Loucy (cell line): ENCODE measurements around the gene NUDT7.

Experiments
- H2AFZ ChIP-seq: fragments of 200-600 bp; sonication (generic); 2 replicates; pipeline ENCODE4 v1.6.0; 2016; ENCODE audit warnings: antibody characterized with exemption, mild to moderate bottlenecking, low read length, moderate library complexity
- H3F3A ChIP-seq: fragments of 200-600 bp; 2 replicates; pipeline ENCODE4 v1.6.0; 2016; ENCODE audit warnings: antibody characterized with exemption, low read depth, mild to moderate bottlenecking
- H3K27me3 ChIP-seq: fragments of 200-600 bp; sonication (generic); 2 replicates; pipeline ENCODE4 v1.6.1; 2014; ENCODE audit warnings: low read length, mild to moderate bottlenecking; ENCODE audit not compliant: insufficient read depth, poor library complexity, severe bottlenecking
- H3K36me3 ChIP-seq: fragments of 200-600 bp; sonication (generic); 2 replicates; pipeline ENCODE4 v1.6.1; 2016; ENCODE audit warnings: low read length; ENCODE audit not compliant: insufficient read depth
- H3K4me1 ChIP-seq: fragments of 200-600 bp; sonication (generic); 2 replicates; pipeline ENCODE4 v1.5.1; 2014; ENCODE audit warnings: low read length, mild to moderate bottlenecking; ENCODE audit not compliant: insufficient read depth, poor library complexity, severe bottlenecking
- H3K4me2 ChIP-seq: fragments of 200-600 bp; sonication (generic); 2 replicates; pipeline ENCODE4 v1.6.0; 2014; ENCODE audit warnings: antibody characterized with exemption, low read length, low read depth, mild to moderate bottlenecking; ENCODE audit not compliant: poor library complexity, severe bottlenecking
- H3K4me3 ChIP-seq: fragments of 200-600 bp; sonication (generic); 2 replicates; pipeline ENCODE4 v1.5.1; 2014; ENCODE audit warnings: low read length, mild to moderate bottlenecking, mixed read lengths; ENCODE audit not compliant: poor library complexity, severe bottlenecking
- H3K79me2 ChIP-seq: fragments of 200-600 bp; sonication (generic); 2 replicates; pipeline ENCODE4 v1.6.1; 2014; ENCODE audit warnings: low read length; ENCODE audit not compliant: insufficient read depth
- H3K9ac ChIP-seq: fragments of 200-600 bp; sonication (generic); 2 replicates; pipeline ENCODE4 v1.6.0; 2014; ENCODE audit warnings: mild to moderate bottlenecking, low read depth, low read length, moderate library complexity; ENCODE audit not compliant: poor library complexity, severe bottlenecking
- H3K9me2 ChIP-seq: fragments of 200-600 bp; sonication (generic); replicated peaks from 2 replicates; pipeline ENCODE4 v1.6.1; 2016; ENCODE audit warnings: low read depth, low read length, mixed read lengths
- H3K9me3 ChIP-seq: fragments of 200-600 bp; sonication (generic); 2 replicates; pipeline ENCODE4 v1.6.1; 2014; ENCODE audit warnings: mild to moderate bottlenecking, antibody characterized with exemption, low read length, low read depth; ENCODE audit not compliant: insufficient read depth
- H4K20me1 ChIP-seq: fragments of 200-600 bp; sonication (generic); 2 replicates; pipeline ENCODE4 v1.6.0; 2014; ENCODE audit warnings: antibody characterized with exemption, low read length, mild to moderate bottlenecking; ENCODE audit not compliant: insufficient read depth, poor library complexity, severe bottlenecking
- EZH2phosphoT487 ChIP-seq: fragments of 200-600 bp; IDR thresholded peaks from 2 replicates; pipeline ENCODE4 v1.6.1; 2018; ENCODE audit warnings: antibody characterized with exemption, mild to moderate bottlenecking, moderate library complexity, borderline replicate concordance
- TF ChIP-seq, protein P1 (sequence below): fragments of 200-600 bp; sonication (generic); conservative IDR thresholded peaks from 2 replicates; pipeline ENCODE4 v1.5.1; 2014; ENCODE audit warnings: mild to moderate bottlenecking, antibody characterized with exemption, low read length

NUDT7 gene

DNA sequence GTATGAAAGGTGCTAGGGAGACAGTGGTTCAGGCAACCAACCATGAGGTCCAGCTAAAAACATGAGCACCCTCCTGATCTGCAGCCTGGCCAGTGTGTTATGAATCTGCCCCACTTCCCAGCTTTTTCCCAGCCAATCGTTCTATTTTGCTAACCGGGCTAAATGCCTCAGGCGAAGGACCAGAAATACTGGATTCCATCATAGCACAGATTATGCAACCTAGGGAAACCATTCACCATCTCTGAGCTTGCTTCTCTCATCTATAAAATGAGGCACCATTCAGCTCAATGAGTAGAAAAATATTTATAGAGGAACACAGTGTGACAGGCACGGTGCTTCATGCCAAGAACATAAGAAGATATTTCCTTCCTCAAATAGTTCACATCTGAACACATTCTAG lies 45.2 kb upstream of the NUDT7 start:
- Histone ChIP-seq H3K79me2 (no peaks in the 10 kb centered on the region), H4K20me1 (no peaks in the 10 kb centered on the region), H3K4me1 (no peaks in the 10 kb centered on the region), H3F3A (no peaks in the 10 kb centered on the region), H3K4me2 (no peak overlapping the region), H3K27me3 (no peaks in the 10 kb centered on the region), H3K9me3 (no peaks in the 10 kb centered on the region), H3K9ac (no peak overlapping the region), H3K36me3 (no peaks in the 10 kb centered on the region), H2AFZ (no peak overlapping the region), H3K4me3 (no peak overlapping the region), H3K9me2 (no peaks in the 10 kb centered on the region)
- no peak for TF ChIP-seq EZH2phosphoT487
- TF ChIP-seq, protein P1, sequence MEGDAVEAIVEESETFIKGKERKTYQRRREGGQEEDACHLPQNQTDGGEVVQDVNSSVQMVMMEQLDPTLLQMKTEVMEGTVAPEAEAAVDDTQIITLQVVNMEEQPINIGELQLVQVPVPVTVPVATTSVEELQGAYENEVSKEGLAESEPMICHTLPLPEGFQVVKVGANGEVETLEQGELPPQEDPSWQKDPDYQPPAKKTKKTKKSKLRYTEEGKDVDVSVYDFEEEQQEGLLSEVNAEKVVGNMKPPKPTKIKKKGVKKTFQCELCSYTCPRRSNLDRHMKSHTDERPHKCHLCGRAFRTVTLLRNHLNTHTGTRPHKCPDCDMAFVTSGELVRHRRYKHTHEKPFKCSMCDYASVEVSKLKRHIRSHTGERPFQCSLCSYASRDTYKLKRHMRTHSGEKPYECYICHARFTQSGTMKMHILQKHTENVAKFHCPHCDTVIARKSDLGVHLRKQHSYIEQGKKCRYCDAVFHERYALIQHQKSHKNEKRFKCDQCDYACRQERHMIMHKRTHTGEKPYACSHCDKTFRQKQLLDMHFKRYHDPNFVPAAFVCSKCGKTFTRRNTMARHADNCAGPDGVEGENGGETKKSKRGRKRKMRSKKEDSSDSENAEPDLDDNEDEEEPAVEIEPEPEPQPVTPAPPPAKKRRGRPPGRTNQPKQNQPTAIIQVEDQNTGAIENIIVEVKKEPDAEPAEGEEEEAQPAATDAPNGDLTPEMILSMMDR = no peak

DNA sequence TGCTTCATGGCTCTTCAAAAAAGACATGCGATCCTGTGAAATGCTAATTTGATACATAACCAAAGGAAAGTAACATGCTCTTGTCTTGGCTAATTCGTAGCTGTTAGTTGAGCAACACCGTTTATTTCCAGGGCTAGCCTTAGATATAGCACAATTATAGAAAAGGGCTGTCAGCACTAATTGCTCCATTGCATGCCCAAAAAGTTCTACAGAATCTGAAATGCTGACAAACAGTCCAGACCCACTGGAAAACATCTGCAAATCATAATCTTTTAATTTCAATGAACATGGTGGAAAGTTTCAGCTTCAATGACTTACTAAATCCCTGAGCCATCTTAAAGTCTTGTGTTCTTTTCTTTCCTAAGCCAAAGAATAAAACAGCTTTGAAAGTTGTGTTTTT lies 42.9 kb upstream of the NUDT7 start:
- Histone ChIP-seq H3K4me3 (no peak overlapping the region), H3K9me2 (no peaks in the 10 kb centered on the region), H3K79me2 (no peaks in the 10 kb centered on the region), H3K27me3 (no peaks in the 10 kb centered on the region), H4K20me1 (no peaks in the 10 kb centered on the region), H3K4me1 (no peaks in the 10 kb centered on the region), H2AFZ (no peak overlapping the region), H3K9me3 (no peaks in the 10 kb centered on the region), H3F3A (no peaks in the 10 kb centered on the region), H3K9ac (no peak overlapping the region), H3K36me3 (no peaks in the 10 kb centered on the region), H3K4me2 (no peak overlapping the region)
- TF ChIP-seq EZH2phosphoT487 = no peak
- TF ChIP-seq, protein P1 = no peak

DNA sequence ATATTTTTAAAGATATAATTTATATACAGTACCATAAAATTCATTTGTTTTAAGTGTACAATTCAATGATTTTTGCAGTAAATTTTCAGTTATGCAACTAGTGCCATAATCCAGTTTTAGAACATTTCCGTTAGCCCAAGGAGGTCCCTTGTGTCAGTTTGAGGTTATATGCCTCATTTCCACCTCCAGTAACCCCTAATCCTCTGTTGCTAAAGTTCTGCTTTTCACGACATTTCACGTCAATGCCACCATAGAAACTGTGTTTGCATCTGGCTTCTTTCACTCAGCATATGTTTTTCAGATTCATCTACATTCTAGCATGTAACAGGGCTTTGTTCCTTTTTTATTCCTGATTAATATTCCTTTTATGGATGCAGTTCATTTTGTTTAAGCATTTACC lies 42.4 kb upstream of the NUDT7 start:
- Histone ChIP-seq H3K79me2 (no peaks in the 10 kb centered on the region), H2AFZ (no peak overlapping the region), H3K4me1 (no peaks in the 10 kb centered on the region), H3K9me3 (no peaks in the 10 kb centered on the region), H3K4me2 (no peak overlapping the region), H3K9ac (no peak overlapping the region), H4K20me1 (no peaks in the 10 kb centered on the region), H3F3A (no peaks in the 10 kb centered on the region), H3K4me3 (no peak overlapping the region), H3K9me2 (no peaks in the 10 kb centered on the region), H3K27me3 (no peaks in the 10 kb centered on the region), H3K36me3 (no peaks in the 10 kb centered on the region)
- TF ChIP-seq, protein P1 = no peak
- TF ChIP-seq EZH2phosphoT487 = no peak
